ENCODE data around the gene NAA10.

Gene NAA10

GRCh38 chrX:153883163-153883843 lies 51.5 kb downstream of the NAA10 start:
- DNase-seq (ENCODE audit: low spot score) = no peak

- DNase-seq (ENCODE audit: low spot score) = no peak
These were observed 52.3 kb downstream of the NAA10 start for GRCh38 chrX:153882557-153882956.

- DNase-seq (ENCODE audit: low spot score) = peak; percentile 49
These were observed 52.7 kb downstream of the NAA10 start for GRCh38 chrX:153882086-153882498.

- no peak for DNase-seq (ENCODE audit: low spot score)
These were observed 53.6 kb downstream of the NAA10 start for GRCh38 chrX:153881281-153881680.

GRCh38 chrX:153880440-153880815 lies 54.4 kb downstream of the NAA10 start:
- DNase-seq (ENCODE audit: low spot score) = no peak

- no peak for DNase-seq (ENCODE audit: low spot score)
These were observed 54.9 kb downstream of the NAA10 start for GRCh38 chrX:153879741-153880439.
